Psoas muscle (tissue), 8 donors: ENCODE results near the gene PIEZO1. TPM values are rescaled to one million over a fixed set of nuclear protein-coding genes. Genes with fewer than 3 reads are reported as not detected.

ENCODE experiments used
- ATAC-seq, 4 donors: fragments of 200-7000 bp; cut with Tn5 transposase; one replicate each; pipeline ENCODE4 v1.9.1; 2020; ENCODE audit warnings: moderate library complexity in 3 of 4, mild to moderate bottlenecking in 2 of 4
- DNase-seq, 2 donors: peaks; one replicate each; pipeline ENCODE4 v3.0.0-alpha.2; 2020
- H3K27ac ChIP-seq: fragments of 200-600 bp; one replicate; pipeline ENCODE4 v1.8.0; 2022
- H3K27me3 ChIP-seq, 3 donors: fragments of 200-600 bp in 1 of 3; one replicate each; pipeline versions ENCODE4 v1.6.1 to v1.8.0; 2013 to 2022; ENCODE audit warnings: low read length in 2 of 3, mild to moderate bottlenecking in 2 of 3, moderate library complexity in 1 of 3; ENCODE audit not compliant: insufficient read depth in 3 of 3
- H3K36me3 ChIP-seq, 2 donors: fragments of 200-600 bp in 1 of 2; one replicate each; pipeline versions ENCODE4 v1.6.1 to v1.8.0; 2013 to 2022; ENCODE audit warnings: low read depth in 1 of 2, mild to moderate bottlenecking in 1 of 2, moderate library complexity in 1 of 2; ENCODE audit not compliant: insufficient read depth in 1 of 2
- H3K4me1 ChIP-seq: fragments of 200-600 bp; one replicate; pipeline ENCODE4 v1.8.0; 2022
- H3K4me3 ChIP-seq: fragments of 200-600 bp; one replicate; pipeline ENCODE4 v1.8.0; 2022; ENCODE audit warnings: mild to moderate bottlenecking
- H3K9me3 ChIP-seq: fragments of 200-600 bp; one replicate; pipeline ENCODE4 v1.8.0; 2022
- CTCF ChIP-seq: fragments of 200-600 bp; IDR thresholded peaks from one replicate; pipeline ENCODE4 v1.8.0; 2022; ENCODE audit warnings: antibody characterized with exemption
- WGBS, 3 donors: extraction: QIAGEN DNeasy Blood & Tissue Kit; methylation state at CpG; one replicate each; pipeline versions ENCODE4 v1.1.6 to v1.1.7; 2013; 5-methylcytosine and 5-hydroxymethylcytosine counted together
- intact Hi-C, 2 donors: fragments of 100-400 bp; cut with DNase I; formaldehyde crosslinking; loops; one replicate each; pipeline versions ENCODE4 v1.11.0 to v1.14.2; 2022
- polyA plus RNA-seq, 3 donors: library from polyadenylated mRNA; stranded (reverse); fragments of 200-250 nt; gene quantifications; one replicate each; pipeline ENCODE4 v1.2.3, GENCODE V29; 2013
- total RNA-seq, 4 donors: library from RNA; stranded (reverse); fragmentation: NEBNext Ultra II Directional in 2 of 4; extraction: Animal tissue kit (Norgen Biotek cat#: 25700) in 2 of 4; gene quantifications; one replicate each; pipeline versions ENCODE4 v1.2.1 to v1.2.4, GENCODE V29; 2021 to 2023
- donor health status: healthy with polysubstance abuse.
- donor health status: DM: no; HTN: no; CAD: no; lungs with moderate emphysema.
- donor health status: Bipolar disorder and iron deficiency.
- donor health status: healthy.
- donor health status: DM: yes; HTN: yes; CAD: no.
- donor health status: DM: no; HTN: no; CAD: no.
- donor health status: DM: no; HTN: no; CAD: no.
- donor health status: DM: yes; HTN: yes; CAD: no.

PIEZO1 gene
- total and polyA plus RNA-seq, 7 donors = 7.2 to 26.8 (median 10.2) TPM

GRCh38 chr16:88831838-88832237 is 46.8 kb upstream of the PIEZO1 start:
- Histone ChIP-seq H3K9me3 (no peaks in the 10 kb centered on the region), H3K4me1 (no peaks in the 10 kb centered on the region), H3K27ac (no peak overlapping the region), H3K4me3 (no peak overlapping the region), H3K36me3 (peaks cover 0 to 19% of the 10 kb centered on the region in 2 donors), H3K27me3 (no peaks in the 10 kb centered on the region)
- peak; percentile 35 to 59 (median 45) for ATAC-seq
- DNase-seq = no peak
- WGBS, 3 donors = 63 to 75% (median 74%) methylated on average over 10 to 13 of the region's 13 CpGs
- intact Hi-C loops = no loop called here
- TF ChIP-seq CTCF = no peak

- Histone ChIP-seq H3K4me1 (no peaks in the 10 kb centered on the region), H3K9me3 (no peaks in the 10 kb centered on the region), H3K4me3 (no peak overlapping the region), H3K27ac (no peak overlapping the region), H3K36me3 (peaks cover 0 to 19% of the 10 kb centered on the region in 2 donors), H3K27me3 (no peaks in the 10 kb centered on the region)
- no peak for ATAC-seq
- 91 to 93% (median 91%) methylated on average over 14 of the region's 14 CpGs for WGBS, 3 donors
- TF ChIP-seq CTCF = no peak
- intact Hi-C loops = no loop called here
- DNase-seq = no peak
Measured at GRCh38 chr16:88830783-88831182, 45.8 kb upstream of the PIEZO1 start.

- DNase-seq (no peak), ATAC-seq (no peak)
- no peaks in the 10 kb centered on the region for H3K9me3 ChIP-seq
- 78 to 84% (median 81%) methylated on average over 11 of the region's 11 CpGs for WGBS, 3 donors
- peaks cover 0 to 16% of the 10 kb centered on the region in 2 donors for H3K36me3 ChIP-seq
- H3K4me3 ChIP-seq = no peak overlapping the region
- no peak overlapping the region for H3K27ac ChIP-seq
- no peaks in the 10 kb centered on the region for H3K27me3 ChIP-seq
- intact Hi-C loops = no loop called here
- no peak for TF ChIP-seq CTCF
- H3K4me1 ChIP-seq = no peaks in the 10 kb centered on the region
Measured at GRCh38 chr16:88830258-88830657, 45.2 kb upstream of the PIEZO1 start.

GRCh38 chr16:88828711-88829110 is 43.7 kb upstream of the PIEZO1 start:
- TF ChIP-seq CTCF = no peak
- ATAC-seq (no peak), DNase-seq (no peak)
- Histone ChIP-seq H3K9me3 (no peaks in the 10 kb centered on the region), H3K27ac (no peak overlapping the region), H3K36me3 (peaks cover 0 to 18% of the 10 kb centered on the region in 2 donors), H3K4me1 (no peaks in the 10 kb centered on the region), H3K27me3 (no peaks in the 10 kb centered on the region), H3K4me3 (no peak overlapping the region)
- WGBS, 3 donors = 87 to 91% (median 88%) methylated on average over 24 of the region's 24 CpGs
- intact Hi-C loops = no loop called here

GRCh38 chr16:88827727-88828126 is 42.7 kb upstream of the PIEZO1 start:
- no peak for ATAC-seq
- Histone ChIP-seq H3K27ac (no peak overlapping the region), H3K27me3 (no peaks in the 10 kb centered on the region), H3K36me3 (peaks cover 0 to 21% of the 10 kb centered on the region in 2 donors), H3K9me3 (no peaks in the 10 kb centered on the region), H3K4me3 (no peak overlapping the region), H3K4me1 (no peaks in the 10 kb centered on the region)
- no peak for DNase-seq
- intact Hi-C loops = no loop called here
- TF ChIP-seq CTCF = no peak
- WGBS, 3 donors = 90 to 92% (median 91%) methylated on average over 21 of the region's 21 CpGs
